ENCODE measurements around the gene COL23A1. TPM values are rescaled to one million over a fixed set of nuclear protein-coding genes. Genes with fewer than 3 reads are reported as not detected.

Gene COL23A1
- total and polyA plus RNA-seq, 2 of the 13 experiments (the other 11 are each of a cell fraction or from before 2014, with no cell fraction given) = not detected

GRCh38 chr5:178231539-178232123 is 358.6 kb downstream of the COL23A1 start (continued):
- TF ChIP-seq ZBTB8A (CRISPR knock-in tag; IDR thresholded peaks at IDR 0.05; ENCODE audit: borderline replicate concordance, low read depth) = no peak
- no peak for TF ChIP-seq ZNF124 (CRISPR knock-in tag; IDR thresholded peaks at IDR 0.05)
- TF ChIP-seq, protein P1, sequence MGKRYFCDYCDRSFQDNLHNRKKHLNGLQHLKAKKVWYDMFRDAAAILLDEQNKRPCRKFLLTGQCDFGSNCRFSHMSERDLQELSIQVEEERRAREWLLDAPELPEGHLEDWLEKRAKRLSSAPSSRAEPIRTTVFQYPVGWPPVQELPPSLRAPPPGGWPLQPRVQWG (CRISPR knock-in tag; IDR thresholded peaks at IDR 0.05; ENCODE audit: borderline replicate concordance, low read depth) = no peak
- 0 out of 2 replicates have a peak, but pooled peaks have one; percentile 31 for TF ChIP-seq ISL2 (CRISPR knock-in tag; IDR thresholded peaks at IDR 0.05)
- TF ChIP-seq HNRNPL (IDR thresholded peaks at IDR 0.05; ENCODE audit: low read depth, low read length) = peak; percentile 52; the same call in 1 of the 2 replicates
- TF ChIP-seq KDM2A (CRISPR knock-in tag; IDR thresholded peaks at IDR 0.05; ENCODE audit: borderline replicate concordance, low read depth) = 0 out of 2 replicates have a peak, but pooled peaks have one; percentile 9
- TF ChIP-seq TCF12 (IDR thresholded peaks at IDR 0.05) = no peak
- TF ChIP-seq TCF12 (CRISPR knock-in tag; IDR thresholded peaks at IDR 0.05) = 0 out of 2 replicates have a peak, but pooled peaks have one; percentile 6
- TF ChIP-seq MXD1 (CRISPR knock-in tag; IDR thresholded peaks at IDR 0.05) = peak; percentile 77; the same call in 1 of the 2 replicates
- TF ChIP-seq ZNF326 (CRISPR knock-in tag; IDR thresholded peaks at IDR 0.05; ENCODE audit: borderline replicate concordance) = no peak
- TF ChIP-seq ZNF782 (CRISPR knock-in tag; IDR thresholded peaks at IDR 0.05; ENCODE audit: borderline replicate concordance) = peak; percentile 93; the same call in 1 of the 2 replicates
- no peak for TF ChIP-seq TP53 (CRISPR knock-in tag; conservative IDR thresholded peaks at IDR 0.05)
- TF ChIP-seq ZNF558 (CRISPR knock-in tag; IDR thresholded peaks at IDR 0.05; ENCODE audit: borderline replicate concordance) = 0 out of 2 replicates have a peak, but pooled peaks have one; percentile 1
- peak; percentile 13; the same call in 1 of the 2 replicates for TF ChIP-seq JUN (CRISPR knock-in tag; IDR thresholded peaks at IDR 0.05)
- no peak for TF ChIP-seq HMGA1 (CRISPR knock-in tag; conservative IDR thresholded peaks at IDR 0.05)
- TF ChIP-seq EHMT2 (IDR thresholded peaks at IDR 0.05; ENCODE audit: borderline replicate concordance, low read depth, low read length) = no peak
- TF ChIP-seq ZNF776 (CRISPR knock-in tag; IDR thresholded peaks at IDR 0.05) = 0 out of 2 replicates have a peak, but pooled peaks have one; percentile 2
- no peak for TF ChIP-seq ZNF724P (CRISPR knock-in tag; IDR thresholded peaks at IDR 0.05; ENCODE audit: borderline replicate concordance)
- TF ChIP-seq, protein P2, sequence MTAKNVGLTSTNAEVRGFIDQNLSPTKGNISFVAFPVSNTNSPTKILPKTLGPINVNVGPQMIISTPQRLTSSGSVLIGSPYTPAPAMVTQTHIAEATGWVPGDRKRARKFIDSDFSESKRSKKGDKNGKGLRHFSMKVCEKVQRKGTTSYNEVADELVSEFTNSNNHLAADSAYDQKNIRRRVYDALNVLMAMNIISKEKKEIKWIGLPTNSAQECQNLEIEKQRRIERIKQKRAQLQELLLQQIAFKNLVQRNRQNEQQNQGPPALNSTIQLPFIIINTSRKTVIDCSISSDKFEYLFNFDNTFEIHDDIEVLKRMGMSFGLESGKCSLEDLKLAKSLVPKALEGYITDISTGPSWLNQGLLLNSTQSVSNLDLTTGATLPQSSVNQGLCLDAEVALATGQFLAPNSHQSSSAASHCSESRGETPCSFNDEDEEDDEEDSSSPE (CRISPR knock-in tag; IDR thresholded peaks at IDR 0.05) = no peak
- no peak for TF ChIP-seq DMTF1 (CRISPR knock-in tag; IDR thresholded peaks at IDR 0.05)
- TF ChIP-seq MAF1 (CRISPR knock-in tag; IDR thresholded peaks at IDR 0.05; ENCODE audit: borderline replicate concordance) = 0 out of 2 replicates have a peak, but pooled peaks have one; percentile 22
- TF ChIP-seq EP300 (IDR thresholded peaks at IDR 0.05; ENCODE audit: low read depth in 2 of 2, low read length in 2 of 2) = no peak
- TF ChIP-seq EP300 (CRISPR knock-in tag; IDR thresholded peaks at IDR 0.05; ENCODE audit: borderline replicate concordance) = peak; percentile 11; the same call in 1 of the 2 replicates
- no peak for TF ChIP-seq SP1 (IDR thresholded peaks at IDR 0.05)
- no peak for TF ChIP-seq SP1 (CRISPR knock-in tag; IDR thresholded peaks at IDR 0.05)
- TF ChIP-seq, protein P3, sequence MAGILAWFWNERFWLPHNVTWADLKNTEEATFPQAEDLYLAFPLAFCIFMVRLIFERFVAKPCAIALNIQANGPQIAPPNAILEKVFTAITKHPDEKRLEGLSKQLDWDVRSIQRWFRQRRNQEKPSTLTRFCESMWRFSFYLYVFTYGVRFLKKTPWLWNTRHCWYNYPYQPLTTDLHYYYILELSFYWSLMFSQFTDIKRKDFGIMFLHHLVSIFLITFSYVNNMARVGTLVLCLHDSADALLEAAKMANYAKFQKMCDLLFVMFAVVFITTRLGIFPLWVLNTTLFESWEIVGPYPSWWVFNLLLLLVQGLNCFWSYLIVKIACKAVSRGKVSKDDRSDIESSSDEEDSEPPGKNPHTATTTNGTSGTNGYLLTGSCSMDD (CRISPR knock-in tag; IDR thresholded peaks at IDR 0.05) = 0 out of 2 replicates have a peak, but pooled peaks have one; percentile 26
